GM21825 (cell line): Measurements from ENCODE around the gene SLC29A3.
"Not testable (repeated sequence)": the region's sequence is repeated elsewhere in the genome, so short reads cannot be mapped to it uniquely, and the experiment has no call there.

Source experiments
- ATAC-seq: cut with Tn5 transposase; IDR thresholded peaks from one replicate; pipeline ENCODE4 v1.9.1; 2021; ENCODE audit warnings: mild to moderate bottlenecking, moderate library complexity; ENCODE audit not compliant: unreplicated experiment

The SLC29A3 gene

GRCh38 chr10:71344154-71344925, 25.3 kb downstream of the SLC29A3 start:
- ATAC-seq = no peak

GRCh38 chr10:71344993-71345480, 26.0 kb downstream of the SLC29A3 start:
- ATAC-seq = no peak

DNA sequence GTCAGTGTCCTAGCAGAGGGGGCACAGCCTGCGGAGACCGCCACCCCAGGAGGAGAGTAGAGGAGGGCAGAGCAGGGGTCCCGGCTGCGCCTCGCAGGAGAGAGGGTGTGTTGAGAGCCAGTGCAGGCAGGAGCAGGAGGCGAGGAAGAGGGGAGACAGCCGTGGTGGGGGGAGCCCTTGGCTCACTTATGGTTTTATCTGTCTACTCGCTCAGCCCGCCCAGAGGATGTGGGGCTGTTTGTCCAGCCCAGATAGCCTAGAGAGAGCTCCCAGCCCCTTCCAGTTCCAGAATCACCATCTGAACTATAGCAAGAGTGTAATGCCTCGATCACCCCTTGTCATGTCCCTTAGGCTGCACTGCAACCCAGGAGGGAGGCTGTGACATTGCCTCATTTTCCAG, 26.6 kb downstream of the SLC29A3 start:
- no peak for ATAC-seq

DNA sequence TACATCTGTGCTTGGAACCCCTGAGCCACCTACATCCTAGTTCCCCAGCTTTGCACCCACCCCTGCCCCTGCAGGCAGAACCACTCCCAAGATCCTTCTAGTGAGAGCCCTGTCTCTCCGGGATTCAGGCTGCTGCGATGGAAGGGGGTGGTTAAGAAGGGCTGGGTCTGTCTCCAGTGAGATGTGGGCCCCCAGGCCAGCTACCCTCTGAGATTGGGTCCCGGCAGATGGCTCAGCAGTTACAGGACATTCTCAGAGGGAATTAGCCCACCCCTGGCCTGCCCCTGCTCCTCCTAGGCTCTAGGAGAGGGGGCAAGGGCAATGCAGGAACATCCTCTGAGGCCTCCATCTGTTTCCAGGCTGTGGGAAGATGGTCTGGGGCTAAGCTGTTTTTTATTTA, 27.7 kb downstream of the SLC29A3 start:
- no peak for ATAC-seq

- ATAC-seq = no peak
These were observed 28.7 kb downstream of the SLC29A3 start for GRCh38 chr10:71347587-71348395.

GRCh38 chr10:71348850-71349249, 29.8 kb downstream of the SLC29A3 start:
- no peak for ATAC-seq

GRCh38 chr10:71349406-71349805, 30.3 kb downstream of the SLC29A3 start:
- ATAC-seq = no peak

GRCh38 chr10:71351087-71351486, 32.0 kb downstream of the SLC29A3 start:
- no peak for ATAC-seq

GRCh38 chr10:71351628-71352319, 32.7 kb downstream of the SLC29A3 start:
- no peak for ATAC-seq

DNA sequence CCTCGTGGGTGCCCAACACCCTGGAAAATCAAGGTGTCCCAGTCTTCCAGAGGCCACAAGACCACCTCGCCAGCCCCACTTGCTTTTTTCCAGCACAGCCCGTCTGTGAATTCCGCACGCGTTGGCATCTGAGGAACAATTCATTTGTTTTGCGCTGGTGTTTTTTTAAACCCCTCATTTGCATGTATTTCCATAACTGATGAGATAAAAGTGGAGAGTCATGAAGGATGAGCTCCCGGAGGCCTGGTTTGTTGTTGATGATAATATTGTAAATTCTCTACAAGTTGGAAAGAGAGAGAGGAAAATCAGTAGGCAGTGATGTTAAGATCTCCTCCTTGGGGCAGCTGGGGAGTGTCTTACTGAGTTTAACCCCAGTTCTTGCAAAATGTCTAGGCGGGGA, 34.6 kb downstream of the SLC29A3 start:
- ATAC-seq = no peak

DNA sequence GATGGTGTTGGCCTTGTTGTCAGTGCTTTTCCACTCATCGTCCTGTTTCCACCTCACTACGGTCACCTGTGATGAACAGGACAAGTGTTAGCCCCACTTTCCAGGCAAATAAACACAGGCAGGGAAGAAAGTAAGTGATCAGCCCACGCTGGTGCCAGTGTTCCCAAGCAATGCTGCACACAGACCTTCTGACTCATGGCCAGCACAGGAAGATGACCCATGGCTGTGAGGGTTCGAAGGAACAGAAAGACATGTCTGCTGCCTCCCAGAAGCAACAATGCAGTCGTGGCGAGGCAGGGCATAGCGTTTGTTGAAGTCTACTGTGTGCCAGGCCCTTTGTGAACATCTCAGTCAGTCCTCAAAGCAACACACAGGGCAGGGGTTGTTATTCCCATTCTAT, 35.7 kb downstream of the SLC29A3 start:
- ATAC-seq = no peak

DNA sequence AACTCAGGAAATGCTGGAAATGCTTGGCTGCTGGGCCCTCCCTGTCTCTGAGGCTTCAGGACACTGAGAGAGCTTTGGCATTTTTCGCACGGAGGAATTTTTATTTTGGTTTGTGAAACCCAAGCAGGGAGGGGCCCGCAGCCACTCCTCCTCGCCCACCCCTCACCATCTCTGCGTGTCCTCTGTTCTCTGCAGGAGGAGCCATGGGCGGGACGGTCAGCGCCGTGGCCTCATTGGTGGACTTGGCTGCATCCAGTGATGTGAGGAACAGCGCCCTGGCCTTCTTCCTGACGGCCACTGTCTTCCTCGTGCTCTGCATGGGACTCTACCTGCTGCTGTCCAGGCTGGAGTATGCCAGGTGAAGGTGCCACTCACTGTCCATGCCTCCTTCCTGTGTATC, 36.8 kb downstream of the SLC29A3 start:
- no peak for ATAC-seq

- no peak for ATAC-seq
These were observed 38.8 kb downstream of the SLC29A3 start for GRCh38 chr10:71357792-71358265.

- ATAC-seq = no peak
These were observed 39.2 kb downstream of the SLC29A3 start for GRCh38 chr10:71358277-71358676.

DNA sequence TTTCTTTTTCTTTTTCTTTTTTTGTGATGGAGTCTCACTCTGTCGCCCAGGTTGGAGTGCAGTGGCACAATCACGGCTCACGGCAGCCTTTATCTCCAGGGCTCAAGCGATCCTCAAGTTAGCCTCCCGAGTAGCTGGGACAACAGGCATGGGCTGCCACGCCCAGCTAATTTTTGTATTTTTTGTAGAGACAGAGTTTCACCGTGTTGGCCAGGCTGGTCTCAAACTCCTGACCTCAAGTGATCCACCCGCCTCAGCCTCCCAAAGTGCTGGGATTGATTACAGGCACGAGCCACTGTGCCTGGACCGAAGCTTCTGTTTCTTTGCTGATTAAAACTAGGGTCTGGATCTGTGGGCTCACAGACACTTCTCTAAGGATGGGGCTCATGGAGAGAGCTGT, 39.8 kb downstream of the SLC29A3 start:
- not testable (repeated sequence) for ATAC-seq

DNA sequence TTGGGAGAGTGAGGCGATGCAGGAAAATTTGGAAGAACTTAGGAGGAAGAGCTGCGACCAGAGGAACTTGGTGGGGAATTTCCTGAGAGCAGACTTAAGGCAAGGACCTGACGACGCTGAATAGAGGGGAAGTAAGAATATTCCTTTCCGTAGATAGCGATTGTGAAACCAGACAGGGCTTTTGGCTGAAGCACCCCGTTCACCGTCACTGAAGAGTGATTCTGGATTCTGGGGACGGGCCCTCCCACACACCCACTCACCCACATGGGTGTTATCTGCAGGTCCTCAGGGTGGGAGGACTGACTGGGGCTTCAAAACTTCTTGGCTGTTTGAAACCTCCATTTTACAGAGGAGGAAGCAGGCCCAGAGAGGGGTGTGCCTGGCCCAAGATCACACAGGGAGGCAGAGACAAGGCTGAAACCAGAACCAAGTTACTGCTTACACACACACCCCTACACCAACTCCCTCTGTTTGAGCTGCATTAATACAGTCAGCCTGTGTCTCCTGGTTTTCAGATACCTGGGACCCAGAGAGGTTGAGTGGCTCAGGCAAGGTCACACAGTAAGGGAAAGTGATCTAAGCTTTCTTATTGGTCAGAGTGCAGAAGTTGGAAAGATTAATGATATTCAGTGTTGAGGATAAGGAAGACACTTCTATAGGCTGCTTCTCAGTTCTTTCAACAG, 40.4 kb downstream of the SLC29A3 start:
- ATAC-seq = no peak

- no peak for ATAC-seq
These were observed 41.7 kb downstream of the SLC29A3 start for GRCh38 chr10:71360735-71361134.

- ATAC-seq = no peak
These were observed 42.5 kb downstream of the SLC29A3 start for GRCh38 chr10:71361581-71361980.

DNA sequence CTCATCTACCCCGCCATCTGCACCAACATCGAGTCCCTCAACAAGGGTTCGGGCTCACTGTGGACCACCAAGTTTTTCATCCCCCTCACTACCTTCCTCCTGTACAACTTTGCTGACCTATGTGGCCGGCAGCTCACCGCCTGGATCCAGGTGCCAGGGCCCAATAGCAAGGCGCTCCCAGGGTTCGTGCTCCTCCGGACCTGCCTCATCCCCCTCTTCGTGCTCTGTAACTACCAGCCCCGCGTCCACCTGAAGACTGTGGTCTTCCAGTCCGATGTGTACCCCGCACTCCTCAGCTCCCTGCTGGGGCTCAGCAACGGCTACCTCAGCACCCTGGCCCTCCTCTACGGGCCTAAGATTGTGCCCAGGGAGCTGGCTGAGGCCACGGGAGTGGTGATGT, 43.1 kb downstream of the SLC29A3 start:
- no peak for ATAC-seq

DNA sequence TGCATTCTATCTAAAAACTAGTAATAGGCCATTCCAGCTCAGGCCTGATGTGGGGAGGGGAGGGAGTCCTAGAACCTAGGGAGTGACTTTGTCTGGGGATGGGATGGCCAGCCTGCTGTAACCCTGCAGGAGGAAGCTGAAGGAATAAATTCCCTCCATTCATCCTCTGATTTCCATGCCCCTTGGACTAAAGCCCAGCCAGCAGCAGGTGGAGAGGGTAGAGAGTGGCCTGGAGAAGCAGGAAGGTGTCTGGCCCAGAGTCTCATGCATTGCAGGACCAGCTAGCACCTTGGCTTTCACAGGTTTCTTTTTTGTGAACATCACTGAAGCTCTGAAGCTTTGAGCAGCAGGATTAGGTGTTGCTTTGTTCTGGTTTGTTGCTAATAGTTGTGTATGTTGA, 44.9 kb downstream of the SLC29A3 start:
- ATAC-seq = no peak

DNA sequence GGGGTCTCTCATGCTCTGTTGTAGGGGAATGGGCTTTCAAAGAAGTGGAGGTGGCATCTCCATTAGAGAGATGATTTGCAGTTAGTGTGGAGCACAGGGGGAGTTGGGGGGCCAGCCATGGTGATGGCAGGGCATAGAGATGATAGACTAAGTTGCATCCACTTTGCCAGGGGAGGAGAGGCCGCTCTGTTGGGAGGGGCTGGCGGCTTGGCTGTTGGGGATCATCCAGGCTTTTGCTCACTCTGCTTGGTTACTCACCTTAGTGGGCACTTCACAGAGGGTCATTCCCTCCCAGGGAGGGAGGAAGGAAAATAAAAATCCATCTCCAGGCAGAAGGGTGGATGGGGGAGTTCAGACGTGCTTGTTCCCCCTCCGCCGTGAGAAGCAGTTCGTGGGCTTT, 46.3 kb downstream of the SLC29A3 start:
- no peak for ATAC-seq
